ENCODE results near the gene CCNDBP1. TPM values are rescaled to one million over a fixed set of nuclear protein-coding genes. Genes with fewer than 3 reads are reported as not detected.
A peak's percentile ranks its signal among the peaks of the same experiment; 100 is the strongest.
"Not testable (repeated sequence)": the region's sequence is repeated elsewhere in the genome, so short reads cannot be mapped to it uniquely, and the experiment has no call there.

CCNDBP1 gene
- total RNA-seq, 1 donor from 2014 or later, result 28.2 TPM

- Mint-ChIP-seq H3K27ac (no peak overlapping the region), H3K9me3 (peaks cover 4% of the 10 kb centered on the region), H3K4me3 (no peak overlapping the region), H3K27me3 (peaks cover 14% of the 10 kb centered on the region), H3K36me3 (no peaks in the 10 kb centered on the region), H3K4me1 (ENCODE audit: unreplicated experiment) (peaks cover 5% of the 10 kb centered on the region)
- no peak for TF ChIP-seq CTCF (conservative IDR thresholded peaks at IDR 0.05)
- no peak for DNase-seq (ENCODE audit: extremely low spot score, unreplicated experiment)
Observed at GRCh38 chr15:43221422-43221821, 36.2 kb downstream of the CCNDBP1 start.

GRCh38 chr15:43225201-43225949, 40.2 kb downstream of the CCNDBP1 start:
- Mint-ChIP-seq H3K4me3 (no peak overlapping the region), H3K9me3 (peaks cover 4% of the 10 kb centered on the region), H3K27me3 (peaks cover 19% of the 10 kb centered on the region), H3K4me1 (ENCODE audit: unreplicated experiment) (peaks cover under 1% of the 10 kb centered on the region), H3K36me3 (no peaks in the 10 kb centered on the region), H3K27ac (no peak overlapping the region)
- no peak for DNase-seq (ENCODE audit: extremely low spot score, unreplicated experiment)
- TF ChIP-seq CTCF (conservative IDR thresholded peaks at IDR 0.05), result peak; percentile 82

GRCh38 chr15:43225950-43226255, 40.7 kb downstream of the CCNDBP1 start:
- H3K36me3 Mint-ChIP-seq; DNase-seq (ENCODE audit: extremely low spot score, unreplicated experiment); H3K9me3 Mint-ChIP-seq; H3K27ac Mint-ChIP-seq; H3K4me3 Mint-ChIP-seq; H3K4me1 Mint-ChIP-seq (ENCODE audit: unreplicated experiment): not testable (repeated sequence)
- H3K27me3 Mint-ChIP-seq, result peaks cover 19% of the 10 kb centered on the region

DNA sequence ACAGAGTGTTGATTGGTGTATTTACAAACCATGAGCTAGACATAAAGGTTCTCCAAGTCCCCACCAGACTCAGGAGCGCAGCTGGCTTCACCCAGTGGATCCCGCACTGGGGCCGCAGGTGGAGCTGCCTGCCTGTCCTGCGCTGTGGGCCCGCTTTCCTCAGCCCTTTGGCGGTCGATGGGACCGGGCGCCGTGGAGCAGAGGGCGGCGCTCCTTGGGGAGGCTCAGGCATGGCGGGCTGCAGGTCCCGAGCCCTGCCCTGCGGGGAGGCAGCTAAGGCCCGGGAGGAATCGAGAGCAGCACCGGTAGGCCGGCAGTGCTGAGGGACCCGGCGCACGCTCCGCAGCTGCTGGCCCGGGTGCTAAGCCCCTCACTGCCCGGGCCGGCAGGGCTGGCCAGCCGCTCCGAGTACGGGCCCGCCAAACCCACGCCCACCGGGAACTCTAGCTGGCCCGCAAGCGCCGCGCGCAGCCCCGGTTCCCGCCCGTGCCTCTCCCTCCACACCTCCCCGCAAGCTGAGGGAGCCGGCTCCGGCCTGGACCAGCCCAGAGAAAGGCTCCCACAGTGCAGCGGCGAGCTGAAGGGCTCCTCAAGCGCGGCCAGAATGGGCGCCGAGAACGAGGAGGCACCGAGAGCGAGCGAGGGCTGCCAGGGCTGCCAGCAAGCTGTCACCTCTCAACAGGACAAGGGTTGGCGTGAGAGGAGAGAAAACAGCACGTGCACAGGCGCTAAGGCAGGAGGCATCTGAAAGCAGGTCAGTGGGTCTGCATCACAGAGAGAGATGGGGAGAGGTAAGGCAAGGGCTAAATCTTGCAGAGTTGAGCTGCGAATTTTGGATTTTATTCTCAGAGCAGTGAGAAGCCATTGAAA, 41.5 kb downstream of the CCNDBP1 start:
- Mint-ChIP-seq H3K36me3 (no peaks in the 10 kb centered on the region), H3K4me1 (ENCODE audit: unreplicated experiment) (no peaks in the 10 kb centered on the region), H3K27ac (no peak overlapping the region), H3K9me3 (peaks cover 4% of the 10 kb centered on the region), H3K27me3 (peaks cover 23% of the 10 kb centered on the region), H3K4me3 (no peak overlapping the region)
- no peak for TF ChIP-seq CTCF (conservative IDR thresholded peaks at IDR 0.05)
- no peak for DNase-seq (ENCODE audit: extremely low spot score, unreplicated experiment)

- Mint-ChIP-seq H3K4me3 (no peak overlapping the region), H3K4me1 (ENCODE audit: unreplicated experiment) (no peaks in the 10 kb centered on the region)
Observed at GRCh38 chr15:43229977-43230376, 44.8 kb downstream of the CCNDBP1 start.

More at GRCh38 chr15:43229977-43230376, 44.8 kb downstream of the CCNDBP1 start:
- TF ChIP-seq CTCF (conservative IDR thresholded peaks at IDR 0.05), result no peak
- Mint-ChIP-seq H3K36me3 (no peaks in the 10 kb centered on the region), H3K27ac (no peak overlapping the region), H3K9me3 (peaks cover 4% of the 10 kb centered on the region), H3K27me3 (peaks cover 43% of the 10 kb centered on the region)
- no peak for DNase-seq (ENCODE audit: extremely low spot score, unreplicated experiment)
